Body of pancreas (tissue), 4 donors: Measurements from ENCODE around the gene TSNAX.

Experiments used
- CTCF ChIP-seq, 7 experiments: fragments of 450-650 bp in 4 of 7; fragments of 200-600 bp in 3 of 7; sonication (generic) in 3 of 7; IDR thresholded peaks; one replicate each; pipeline ENCODE4 v1.5.1; 2016 to 2019; ENCODE audit warnings: antibody characterized with exemption in 7 of 7
- POLR2A ChIP-seq, 3 donors: fragments of 450-650 bp; IDR thresholded peaks; one replicate each; pipeline ENCODE4 v1.6.1; 2016; ENCODE audit warnings: antibody characterized with exemption in 3 of 3, mild to moderate bottlenecking in 2 of 3

- no peak for TF ChIP-seq CTCF (IDR thresholded peaks at IDR 0.05)
- TF ChIP-seq POLR2A (IDR thresholded peaks at IDR 0.05): no peak
Measured at GRCh38 chr1:231592809-231593208, 64.3 kb downstream of the TSNAX start.
